ENCODE results near the gene ARHGAP8.

ARHGAP8 gene

DNA sequence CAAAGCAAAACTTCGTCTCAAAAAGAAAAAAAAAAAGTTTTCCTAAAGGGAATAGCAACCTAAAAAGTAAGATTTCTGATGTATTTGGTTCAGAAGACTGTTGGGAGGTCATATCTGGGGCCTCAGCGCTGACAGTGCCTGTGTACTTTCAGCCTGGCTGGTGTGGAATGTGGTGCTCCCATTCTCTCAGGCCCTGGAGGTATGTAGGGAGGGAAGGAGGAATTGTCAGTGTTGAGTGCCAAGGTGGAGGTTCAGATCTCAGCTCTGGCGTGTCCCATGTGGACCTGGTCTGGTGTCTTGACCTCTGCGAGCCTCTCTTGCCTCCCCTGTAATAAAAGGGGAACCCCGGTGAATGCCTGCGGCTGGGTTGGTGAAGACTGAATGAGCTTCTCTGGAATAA lies 28.0 kb upstream of the ARHGAP8 start:
- in situ Hi-C loops (cut with MboI; ENCODE audit: low pct_unique_long_range_greater_than_20kb, low sequenced_read_pairs, unreplicated experiment): no loop called here
- DNase-seq (ENCODE audit: low spot score): no peak
- TF ChIP-seq, protein P1, sequence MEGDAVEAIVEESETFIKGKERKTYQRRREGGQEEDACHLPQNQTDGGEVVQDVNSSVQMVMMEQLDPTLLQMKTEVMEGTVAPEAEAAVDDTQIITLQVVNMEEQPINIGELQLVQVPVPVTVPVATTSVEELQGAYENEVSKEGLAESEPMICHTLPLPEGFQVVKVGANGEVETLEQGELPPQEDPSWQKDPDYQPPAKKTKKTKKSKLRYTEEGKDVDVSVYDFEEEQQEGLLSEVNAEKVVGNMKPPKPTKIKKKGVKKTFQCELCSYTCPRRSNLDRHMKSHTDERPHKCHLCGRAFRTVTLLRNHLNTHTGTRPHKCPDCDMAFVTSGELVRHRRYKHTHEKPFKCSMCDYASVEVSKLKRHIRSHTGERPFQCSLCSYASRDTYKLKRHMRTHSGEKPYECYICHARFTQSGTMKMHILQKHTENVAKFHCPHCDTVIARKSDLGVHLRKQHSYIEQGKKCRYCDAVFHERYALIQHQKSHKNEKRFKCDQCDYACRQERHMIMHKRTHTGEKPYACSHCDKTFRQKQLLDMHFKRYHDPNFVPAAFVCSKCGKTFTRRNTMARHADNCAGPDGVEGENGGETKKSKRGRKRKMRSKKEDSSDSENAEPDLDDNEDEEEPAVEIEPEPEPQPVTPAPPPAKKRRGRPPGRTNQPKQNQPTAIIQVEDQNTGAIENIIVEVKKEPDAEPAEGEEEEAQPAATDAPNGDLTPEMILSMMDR (IDR thresholded peaks at IDR 0.05; ENCODE audit: extremely low read depth, insufficient read depth, missing control alignments): no peak

DNA sequence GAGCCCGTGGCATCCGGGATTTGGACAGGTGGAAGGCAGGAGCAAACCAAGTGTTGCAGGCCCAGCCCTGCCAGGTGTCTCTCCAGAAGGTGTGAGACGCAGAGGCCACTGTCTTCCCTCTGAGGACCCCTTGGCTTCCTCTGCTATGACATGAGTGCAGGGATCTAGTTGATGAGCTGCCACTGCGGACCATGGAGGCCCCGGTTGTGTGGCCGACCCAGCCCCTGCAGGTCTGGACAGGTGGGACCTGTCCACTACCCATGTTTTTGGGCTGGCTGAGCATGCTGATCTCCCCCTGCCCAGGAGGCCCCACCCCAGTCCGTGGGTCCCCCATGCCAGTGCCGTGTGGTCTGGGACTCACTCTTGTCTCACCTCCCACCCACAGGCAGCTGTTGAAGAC lies 27.5 kb upstream of the ARHGAP8 start:
- in situ Hi-C loops (cut with MboI; ENCODE audit: low pct_unique_long_range_greater_than_20kb, low sequenced_read_pairs, unreplicated experiment): no loop called here
- TF ChIP-seq, protein P1 (IDR thresholded peaks at IDR 0.05; ENCODE audit: extremely low read depth, insufficient read depth, missing control alignments): no peak
- no peak for DNase-seq (ENCODE audit: low spot score)

DNA sequence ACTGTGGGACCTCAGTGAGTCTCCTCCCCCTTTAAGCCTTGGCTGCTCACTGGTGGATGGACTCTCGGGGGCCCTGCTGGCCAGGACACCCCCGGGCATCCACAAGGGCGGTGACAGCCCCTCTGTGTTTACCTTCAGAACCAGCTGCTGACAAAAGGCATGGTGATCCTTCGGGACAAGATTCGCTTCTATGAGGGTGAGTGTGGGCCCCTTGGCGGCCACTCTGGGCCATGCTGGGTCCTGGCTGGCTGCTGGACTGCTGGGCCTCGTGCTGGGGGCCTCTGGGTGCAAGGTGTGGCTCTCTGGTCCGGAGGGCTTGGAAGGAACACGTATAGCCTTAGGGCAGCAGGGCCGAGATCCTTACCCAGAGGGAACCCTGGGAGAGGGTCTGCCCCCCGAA lies 25.9 kb upstream of the ARHGAP8 start:
- TF ChIP-seq, protein P1 (IDR thresholded peaks at IDR 0.05; ENCODE audit: extremely low read depth, insufficient read depth, missing control alignments): no peak

DNA sequence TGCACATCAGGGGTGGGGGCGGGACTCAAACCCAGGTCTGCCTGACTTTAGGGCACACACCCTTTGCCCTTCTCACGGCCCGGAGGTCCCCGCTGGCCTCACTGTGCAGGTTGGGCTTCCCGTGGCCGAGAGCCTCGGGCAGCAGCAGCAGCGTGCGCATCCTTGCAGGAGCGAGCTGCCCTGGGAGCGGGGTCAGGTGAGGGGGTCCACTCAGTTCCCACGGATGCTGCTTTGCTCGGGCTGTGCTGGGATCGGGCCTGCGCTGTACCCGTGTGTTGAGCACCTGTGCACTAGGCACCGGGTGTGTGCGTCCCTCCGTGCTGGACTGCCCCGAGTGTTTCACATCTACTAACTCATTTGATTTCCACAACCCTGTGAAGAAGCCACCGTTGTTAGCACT lies 25.2 kb upstream of the ARHGAP8 start:
- no peak for DNase-seq (ENCODE audit: low spot score)
- TF ChIP-seq, protein P1 (IDR thresholded peaks at IDR 0.05; ENCODE audit: extremely low read depth, insufficient read depth, missing control alignments): no peak
- in situ Hi-C loops (cut with MboI; ENCODE audit: low pct_unique_long_range_greater_than_20kb, low sequenced_read_pairs, unreplicated experiment): no loop called here

More for the DNA sequence above, 25.9 kb upstream of the ARHGAP8 start:
- in situ Hi-C loops (cut with MboI; ENCODE audit: low pct_unique_long_range_greater_than_20kb, low sequenced_read_pairs, unreplicated experiment): no loop called here
- no peak for DNase-seq (ENCODE audit: low spot score)

DNA sequence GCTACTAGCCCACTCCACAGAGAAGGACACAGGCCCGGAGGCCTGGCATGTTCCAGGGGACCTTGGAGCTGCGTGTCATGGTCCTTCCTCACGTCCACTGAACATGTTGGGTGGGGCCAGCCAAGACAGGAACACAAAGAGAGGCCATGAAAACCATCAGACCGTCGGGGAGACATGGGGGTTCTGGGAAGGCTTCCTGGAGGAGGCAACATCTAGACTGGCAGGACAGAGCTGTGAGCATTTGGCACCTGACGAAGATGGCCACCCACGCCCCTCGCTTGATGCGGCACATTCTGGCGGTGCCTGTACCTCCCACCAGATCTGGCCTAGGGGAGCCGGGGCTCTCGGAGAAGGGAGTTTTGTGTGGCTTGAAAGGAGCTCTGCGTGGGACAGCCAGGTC lies 24.7 kb upstream of the ARHGAP8 start:
- no peak for DNase-seq (ENCODE audit: low spot score)
- in situ Hi-C loops (cut with MboI; ENCODE audit: low pct_unique_long_range_greater_than_20kb, low sequenced_read_pairs, unreplicated experiment): no loop called here
- TF ChIP-seq, protein P1 (IDR thresholded peaks at IDR 0.05; ENCODE audit: extremely low read depth, insufficient read depth, missing control alignments): no peak

DNA sequence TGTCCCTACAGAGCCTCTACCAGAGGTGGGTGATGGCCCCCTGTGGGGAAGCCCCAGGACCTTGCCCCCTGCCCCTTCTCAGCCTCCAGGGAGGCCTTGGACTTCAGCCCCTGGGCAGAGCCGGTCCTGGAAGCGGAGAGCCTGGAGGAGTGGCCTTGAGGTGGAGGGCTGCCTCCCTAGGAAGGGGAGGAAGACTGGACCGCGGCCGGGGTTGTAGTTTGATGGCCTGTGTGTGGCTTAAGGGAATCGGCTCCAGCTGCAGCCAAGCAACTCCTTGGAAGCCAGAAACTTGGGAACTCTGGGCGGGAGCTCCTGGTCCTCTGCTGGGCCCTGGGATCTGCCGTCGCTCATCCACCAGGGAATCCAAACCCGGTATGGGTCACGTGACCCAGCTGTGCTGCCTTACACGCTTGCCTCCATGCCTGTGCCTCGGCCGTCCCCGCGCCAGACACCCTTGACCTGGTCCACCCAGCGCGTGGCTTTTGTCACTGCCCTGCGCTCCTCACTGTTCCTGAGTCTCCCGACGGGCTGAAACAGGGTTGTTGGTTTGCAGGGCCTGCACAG lies 23.5 kb upstream of the ARHGAP8 start:
- no peak for DNase-seq (ENCODE audit: low spot score)
- TF ChIP-seq, protein P1 (IDR thresholded peaks at IDR 0.05; ENCODE audit: extremely low read depth, insufficient read depth, missing control alignments): no peak
- in situ Hi-C loops (cut with MboI; ENCODE audit: low pct_unique_long_range_greater_than_20kb, low sequenced_read_pairs, unreplicated experiment): no loop called here
